HepG2 (cell line): ENCODE results near the gene CDC42EP1.
"Not testable (repeated sequence)": the region's sequence is repeated elsewhere in the genome, so short reads cannot be mapped to it uniquely, and the experiment has no call there.

ENCODE experiments used
- CHD2 ChIP-seq: IDR thresholded peaks from 2 replicates; pipeline ENCODE4 v1.6.1; 2011; ENCODE audit warnings: low read depth, low read length, improper control_type of control experiment
- ESRRA ChIP-seq: sonication (generic); formaldehyde crosslinking; IDR thresholded peaks from 2 replicates; pipeline ENCODE4 v1.5.1; 2020; ENCODE audit warnings: mild to moderate bottlenecking, low read depth, missing genetic modification reagents
- MLX ChIP-seq: IDR thresholded peaks from 2 replicates; pipeline ENCODE4 v1.6.1; 2016
- MZF1 ChIP-seq: sonication (generic); formaldehyde crosslinking; IDR thresholded peaks from 2 replicates; pipeline ENCODE4 v1.8.1; 2023; ENCODE audit warnings: mild to moderate bottlenecking, missing genetic modification reagents, borderline replicate concordance
- PRDM15 ChIP-seq: sonication (generic); formaldehyde crosslinking; IDR thresholded peaks from 2 replicates; pipeline ENCODE4 v1.4.0; 2020; ENCODE audit warnings: missing genetic modification reagents
- RBAK ChIP-seq: sonication (generic); formaldehyde crosslinking; IDR thresholded peaks from 2 replicates; pipeline ENCODE4 v1.5.1; 2020; ENCODE audit warnings: mild to moderate bottlenecking, missing genetic modification reagents
- RFX1 ChIP-seq: fragments of 450-650 bp; IDR thresholded peaks from 2 replicates; pipeline ENCODE4 v1.6.1; 2017
- TCF12 ChIP-seq, 2 experiments: fragments of 450-650 bp in 1 of 2; sonication (generic) in 1 of 2; formaldehyde crosslinking in 1 of 2; IDR thresholded peaks; 2 replicates each; pipeline versions ENCODE4 v1.6.1 to v1.8.0; 2017 to 2022; ENCODE audit warnings: antibody characterized with exemption in 1 of 2, mild to moderate bottlenecking in 1 of 2, missing genetic modification reagents in 1 of 2, moderate library complexity in 1 of 2

- not testable (repeated sequence) for TF ChIP-seq RBAK (CRISPR knock-in tag); TCF12 (IDR thresholded peaks at IDR 0.05); TCF12 (CRISPR knock-in tag; IDR thresholded peaks at IDR 0.05); CHD2; RFX1; MZF1 (CRISPR knock-in tag); MLX (CRISPR knock-in tag); PRDM15 (CRISPR knock-in tag); ESRRA (CRISPR knock-in tag)
Observed at GRCh38 chr22:37550921-37551320, 9.4 kb upstream of the CDC42EP1 start.
